Trophoblast cell (in vitro differentiated cells and primary cell): ENCODE measurements around the gene MDM1.

Experiments used
- DNase-seq, 2 donors: peaks; one replicate each; pipeline ENCODE4 v3.0.0-alpha.2; 2016
- H2AFZ ChIP-seq: 2 replicates; pipeline ENCODE4 v1.6.1; 2013; ENCODE audit warnings: low read length, moderate library complexity, mild to moderate bottlenecking; ENCODE audit not compliant: insufficient read depth, poor library complexity
- H2AK5ac ChIP-seq: 2 replicates; pipeline ENCODE4 v1.6.1; 2013; ENCODE audit warnings: mild to moderate bottlenecking, low read length
- H2BK120ac ChIP-seq: 2 replicates; pipeline ENCODE4 v1.6.1; 2013; ENCODE audit warnings: low read length, mild to moderate bottlenecking, moderate library complexity; ENCODE audit not compliant: insufficient read depth, poor library complexity
- H2BK12ac ChIP-seq: 2 replicates; pipeline ENCODE4 v1.6.1; 2013; ENCODE audit warnings: mild to moderate bottlenecking, low read length, moderate library complexity
- H2BK5ac ChIP-seq: 2 replicates; pipeline ENCODE4 v1.6.1; 2013; ENCODE audit warnings: low read length, low read depth, moderate library complexity, mild to moderate bottlenecking; ENCODE audit not compliant: poor library complexity
- H3K14ac ChIP-seq: 2 replicates; pipeline ENCODE4 v1.6.1; 2013; ENCODE audit warnings: mild to moderate bottlenecking, low read length
- H3K18ac ChIP-seq: 2 replicates; pipeline ENCODE4 v1.6.1; 2013; ENCODE audit warnings: mild to moderate bottlenecking, low read length
- H3K23ac ChIP-seq: 2 replicates; pipeline ENCODE4 v1.6.1; 2013; ENCODE audit warnings: low read length
- H3K27ac ChIP-seq: 2 replicates; pipeline ENCODE4 v1.5.1; 2013; ENCODE audit warnings: low read depth, mild to moderate bottlenecking, inconsistent platforms, low read length, moderate library complexity
- H3K27me3 ChIP-seq: 2 replicates; pipeline ENCODE4 v1.6.1; 2013; ENCODE audit warnings: inconsistent platforms, mild to moderate bottlenecking, low read length, moderate library complexity; ENCODE audit not compliant: insufficient read depth
- H3K36me3 ChIP-seq, 2 experiments: 1 replicate in 1 of 2; 2 replicates in 1 of 2; pipeline ENCODE4 v1.6.1; 2013; ENCODE audit warnings: low read length in 2 of 2, mild to moderate bottlenecking in 2 of 2, moderate library complexity in 1 of 2; ENCODE audit not compliant: insufficient read depth in 2 of 2, control insufficient read depth in 1 of 2
- H3K4ac ChIP-seq: 2 replicates; pipeline ENCODE4 v1.6.1; 2013; ENCODE audit warnings: low read depth, mild to moderate bottlenecking, low read length, moderate library complexity
- H3K4me1 ChIP-seq, 2 experiments: 1 replicate in 1 of 2; 2 replicates in 1 of 2; pipeline ENCODE4 v1.6.1; 2013; ENCODE audit warnings: low read length in 2 of 2, mild to moderate bottlenecking in 2 of 2, moderate library complexity in 1 of 2; ENCODE audit not compliant: insufficient read depth in 2 of 2, control insufficient read depth in 1 of 2
- H3K4me2 ChIP-seq: 2 replicates; pipeline ENCODE4 v1.6.1; 2013; ENCODE audit warnings: inconsistent platforms, mild to moderate bottlenecking, low read length, moderate library complexity
- H3K4me3 ChIP-seq: 2 replicates; pipeline ENCODE4 v1.5.1; 2013; ENCODE audit warnings: mild to moderate bottlenecking, low read depth, low read length, inconsistent platforms
- H3K79me1 ChIP-seq: one replicate; pipeline ENCODE4 v1.6.1; 2013; ENCODE audit warnings: low read length
- H3K79me2 ChIP-seq: 2 replicates; pipeline ENCODE4 v1.6.1; 2013; ENCODE audit warnings: low read length, mild to moderate bottlenecking; ENCODE audit not compliant: control insufficient read depth, insufficient read depth, poor library complexity
- H3K9ac ChIP-seq: 2 replicates; pipeline ENCODE4 v1.6.1; 2013; ENCODE audit warnings: mild to moderate bottlenecking, low read length
- H3K9me3 ChIP-seq: 2 replicates; pipeline ENCODE4 v1.6.1; 2013; ENCODE audit warnings: low read depth, mild to moderate bottlenecking, control low read depth, inconsistent platforms, low read length; ENCODE audit not compliant: insufficient read depth
- H4K12ac ChIP-seq: 2 replicates; pipeline ENCODE4 v1.6.1; 2013; ENCODE audit warnings: low read depth, mild to moderate bottlenecking, low read length, moderate library complexity
- H4K8ac ChIP-seq: 2 replicates; pipeline ENCODE4 v1.6.1; 2013; ENCODE audit warnings: low read depth, mild to moderate bottlenecking, low read length, moderate library complexity
- H4K91ac ChIP-seq: one replicate; pipeline ENCODE4 v1.6.1; 2013; ENCODE audit warnings: low read depth, mild to moderate bottlenecking, low read length, moderate library complexity
- WGBS: extraction: QIAGEN DNeasy Blood & Tissue Kit; methylation state at CpG from one replicate; pipeline ENCODE4 v1.1.7; 2013; ENCODE audit warnings: missing lambda C conversion rate; ENCODE audit not compliant: insufficient read length, insufficient coverage; ENCODE audit errors: extremely low coverage; 5-methylcytosine and 5-hydroxymethylcytosine counted together

Gene MDM1

GRCh38 chr12:68305278-68305677, 26.9 kb downstream of the MDM1 start:
- WGBS = no CpG with 5 or more reads among the region's 3 CpGs

GRCh38 chr12:68304626-68305025, 27.5 kb downstream of the MDM1 start:
- Histone ChIP-seq H3K4me2 (no peak overlapping the region), H4K8ac (no peak overlapping the region), H3K79me1 (no peaks in the 10 kb centered on the region), H4K91ac (no peak overlapping the region), H2AK5ac (no peak overlapping the region), H3K23ac (no peak overlapping the region), H4K12ac (no peak overlapping the region), H3K79me2 (no peaks in the 10 kb centered on the region), H3K4me1 (no peaks in the 10 kb centered on the region), H2BK120ac (no peak overlapping the region), H2BK12ac (no peak overlapping the region), H3K14ac (no peak overlapping the region), H3K27ac (no peak overlapping the region), H3K27me3 (no peaks in the 10 kb centered on the region), H3K36me3 (peaks cover 2 to 3% of the 10 kb centered on the region in 2 experiments), H3K4ac (no peak overlapping the region), H3K9me3 (no peaks in the 10 kb centered on the region), H3K9ac (no peak overlapping the region), H3K18ac (no peak overlapping the region), H2BK5ac (no peak overlapping the region), H2AFZ (no peak overlapping the region), H3K4me3 (no peak overlapping the region)
- WGBS = no CpG with 5 or more reads among the region's 3 CpGs
- DNase-seq = no peak

More at GRCh38 chr12:68305278-68305677, 26.9 kb downstream of the MDM1 start:
- H2AK5ac ChIP-seq = no peak overlapping the region
- no peak overlapping the region for H3K4me2 ChIP-seq
- H3K14ac ChIP-seq = no peak overlapping the region
- H3K18ac ChIP-seq = no peak overlapping the region
- DNase-seq = no peak
- no peak overlapping the region for H3K23ac ChIP-seq
- H3K9ac ChIP-seq = no peak overlapping the region
- H4K12ac ChIP-seq = no peak overlapping the region
- no peak overlapping the region for H2BK12ac ChIP-seq
- H3K4me3 ChIP-seq = no peak overlapping the region
- no peak overlapping the region for H2BK5ac ChIP-seq
- H3K27me3 ChIP-seq = no peaks in the 10 kb centered on the region
- H3K4ac ChIP-seq = no peak overlapping the region
- no peaks in the 10 kb centered on the region for H3K9me3 ChIP-seq
- no peaks in the 10 kb centered on the region for H3K4me1 ChIP-seq
- no peak overlapping the region for H2BK120ac ChIP-seq
- no peak overlapping the region for H2AFZ ChIP-seq
- H4K8ac ChIP-seq = no peak overlapping the region
- no peaks in the 10 kb centered on the region for H3K79me2 ChIP-seq
- H3K36me3 ChIP-seq = peaks cover 2 to 3% of the 10 kb centered on the region in 2 experiments
- H3K27ac ChIP-seq = no peak overlapping the region
- no peak overlapping the region for H4K91ac ChIP-seq
- no peaks in the 10 kb centered on the region for H3K79me1 ChIP-seq

GRCh38 chr12:68303850-68304249, 28.3 kb downstream of the MDM1 start:
- H3K4ac ChIP-seq = no peak overlapping the region
- no CpG with 5 or more reads among the region's 6 CpGs for WGBS
- H3K23ac ChIP-seq = no peak overlapping the region
- H3K27ac ChIP-seq = no peak overlapping the region
- H3K4me2 ChIP-seq = no peak overlapping the region
- no peak for DNase-seq
- H3K27me3 ChIP-seq = no peaks in the 10 kb centered on the region
- H2BK120ac ChIP-seq = no peak overlapping the region
- no peak overlapping the region for H2BK5ac ChIP-seq
- H4K12ac ChIP-seq = no peak overlapping the region
- H3K9ac ChIP-seq = no peak overlapping the region
- no peak overlapping the region for H4K91ac ChIP-seq
- H3K9me3 ChIP-seq = no peaks in the 10 kb centered on the region
- no peak overlapping the region for H2AK5ac ChIP-seq
- H2AFZ ChIP-seq = no peak overlapping the region
- no peaks in the 10 kb centered on the region for H3K79me1 ChIP-seq
- no peaks in the 10 kb centered on the region for H3K79me2 ChIP-seq
- H3K14ac ChIP-seq = no peak overlapping the region
- H3K36me3 ChIP-seq = peaks cover 2 to 3% of the 10 kb centered on the region in 2 experiments
- no peaks in the 10 kb centered on the region for H3K4me1 ChIP-seq
- H4K8ac ChIP-seq = no peak overlapping the region
- H3K4me3 ChIP-seq = no peak overlapping the region
- no peak overlapping the region for H3K18ac ChIP-seq
- no peak overlapping the region for H2BK12ac ChIP-seq

- no CpG with 5 or more reads among the region's 4 CpGs for WGBS
- no peak overlapping the region for H2AK5ac ChIP-seq
Measured at GRCh38 chr12:68297929-68298328, 34.2 kb downstream of the MDM1 start.

More at GRCh38 chr12:68297929-68298328, 34.2 kb downstream of the MDM1 start:
- Histone ChIP-seq H3K4me3 (no peak overlapping the region), H3K36me3 (no peaks in the 10 kb centered on the region), H3K4me1 (no peaks in the 10 kb centered on the region), H3K27me3 (no peaks in the 10 kb centered on the region), H3K27ac (no peak overlapping the region), H2AFZ (no peak overlapping the region), H3K9me3 (no peaks in the 10 kb centered on the region), H3K79me2 (no peaks in the 10 kb centered on the region), H2BK5ac (no peak overlapping the region), H4K91ac (no peak overlapping the region), H3K4ac (no peak overlapping the region), H3K18ac (no peak overlapping the region), H4K12ac (no peak overlapping the region), H2BK120ac (no peak overlapping the region), H3K9ac (no peak overlapping the region), H3K4me2 (no peak overlapping the region), H4K8ac (no peak overlapping the region), H2BK12ac (no peak overlapping the region), H3K23ac (peak overlapping the region; percentile 17), H3K79me1 (no peaks in the 10 kb centered on the region), H3K14ac (no peak overlapping the region)
- no peak for DNase-seq
